ENCODE data around the gene CACNB2.

DNA sequence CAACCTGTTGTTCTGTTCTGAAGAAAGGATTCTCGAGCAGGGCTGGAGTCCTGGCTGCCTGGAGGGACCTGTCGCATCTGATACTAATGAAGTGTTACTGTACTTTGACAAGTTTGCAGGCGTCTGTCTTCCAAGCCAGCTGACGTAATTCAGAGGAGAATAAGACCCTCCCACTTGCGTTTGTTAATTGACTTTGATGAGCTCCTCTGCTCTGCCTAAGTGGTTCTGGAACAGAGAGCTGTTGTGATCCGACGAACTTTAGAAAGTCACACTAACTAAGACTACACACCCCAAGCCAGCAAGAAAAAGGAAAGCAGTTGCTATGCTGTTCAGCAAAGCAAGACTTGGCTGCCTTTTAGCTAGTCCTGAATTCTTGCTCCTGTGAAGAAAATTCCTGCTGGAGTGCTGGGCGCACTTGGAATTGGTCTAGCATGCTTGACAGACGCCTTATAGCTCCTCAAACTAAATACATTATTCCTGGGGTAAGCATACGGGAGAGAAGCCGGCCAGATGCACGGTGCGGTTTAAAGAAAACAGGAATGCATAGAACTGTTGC lies 200.3 kb downstream of the CACNB2 start:
- no peak for TF ChIP-seq POLR2A (IDR thresholded peaks at IDR 0.05)
- TF ChIP-seq, protein P1, sequence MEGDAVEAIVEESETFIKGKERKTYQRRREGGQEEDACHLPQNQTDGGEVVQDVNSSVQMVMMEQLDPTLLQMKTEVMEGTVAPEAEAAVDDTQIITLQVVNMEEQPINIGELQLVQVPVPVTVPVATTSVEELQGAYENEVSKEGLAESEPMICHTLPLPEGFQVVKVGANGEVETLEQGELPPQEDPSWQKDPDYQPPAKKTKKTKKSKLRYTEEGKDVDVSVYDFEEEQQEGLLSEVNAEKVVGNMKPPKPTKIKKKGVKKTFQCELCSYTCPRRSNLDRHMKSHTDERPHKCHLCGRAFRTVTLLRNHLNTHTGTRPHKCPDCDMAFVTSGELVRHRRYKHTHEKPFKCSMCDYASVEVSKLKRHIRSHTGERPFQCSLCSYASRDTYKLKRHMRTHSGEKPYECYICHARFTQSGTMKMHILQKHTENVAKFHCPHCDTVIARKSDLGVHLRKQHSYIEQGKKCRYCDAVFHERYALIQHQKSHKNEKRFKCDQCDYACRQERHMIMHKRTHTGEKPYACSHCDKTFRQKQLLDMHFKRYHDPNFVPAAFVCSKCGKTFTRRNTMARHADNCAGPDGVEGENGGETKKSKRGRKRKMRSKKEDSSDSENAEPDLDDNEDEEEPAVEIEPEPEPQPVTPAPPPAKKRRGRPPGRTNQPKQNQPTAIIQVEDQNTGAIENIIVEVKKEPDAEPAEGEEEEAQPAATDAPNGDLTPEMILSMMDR (IDR thresholded peaks at IDR 0.05): no peak
